ENCODE results near the gene TMEM258. TPM values are rescaled to one million over a fixed set of nuclear protein-coding genes. Genes with fewer than 3 reads are reported as not detected.
A peak's percentile ranks its signal among the peaks of the same experiment; 100 is the strongest.

The TMEM258 gene
- total and polyA plus RNA-seq, 2 experiments from 2014 or later = 71.3 to 519 TPM

- Histone ChIP-seq H2AFZ (no peak overlapping the region), H3K4me1 (ENCODE audit: insufficient read depth) (peaks cover 11% of the 10 kb centered on the region), H3F3A (replicated peaks; ENCODE audit: low read depth) (no peaks in the 10 kb centered on the region), H3K27ac (ENCODE audit: low read depth) (no peak overlapping the region), H3K27me3 (ENCODE audit: insufficient read depth) (no peaks in the 10 kb centered on the region), H3K4me2 (peak overlapping the region; percentile 38; the same call in 1 of the 2 replicates), H3K79me2 (replicated peaks; ENCODE audit: insufficient read depth) (no peaks in the 10 kb centered on the region), H4K20me1 (replicated peaks; ENCODE audit: insufficient read depth) (no peaks in the 10 kb centered on the region), H3K36me3 (ENCODE audit: insufficient read depth) (no peaks in the 10 kb centered on the region), H3K9me2 (ENCODE audit: insufficient read depth) (no peaks in the 10 kb centered on the region), H3K4me3 (no peak overlapping the region)
- peaks cover 18% of the 10 kb centered on the region for H3K4me1 Mint-ChIP-seq
- H3K4me3 Mint-ChIP-seq = no peak overlapping the region
- no peaks in the 10 kb centered on the region for H3K9me3 Mint-ChIP-seq
- no peaks in the 10 kb centered on the region; the same call in 2 of the 3 replicates for H3K36me3 Mint-ChIP-seq (ENCODE audit: low read depth)
- TF ChIP-seq CTCF (conservative IDR thresholded peaks at IDR 0.05; ENCODE audit: low read depth in 2 of 2) = peak; percentile 27 to 49
- no peak for TF ChIP-seq ZNF462 (CRISPR knock-in tag; IDR thresholded peaks at IDR 0.05)
- DNase-seq (ENCODE audit: low spot score) (peak; percentile 74), ATAC-seq (peak; percentile 59)
- H3K27ac Mint-ChIP-seq = no peak overlapping the region
- H3K27me3 Mint-ChIP-seq (ENCODE audit: insufficient read depth, low read depth, poor library complexity) = peaks cover 2% of the 10 kb centered on the region
These were observed 23.1 kb downstream of the TMEM258 start for GRCh38 chr11:61769169-61769920.

Measured in GM23338 (cell line).